ENCODE data around the gene CEP164. TPM values are rescaled to one million over a fixed set of nuclear protein-coding genes. Genes with fewer than 3 reads are reported as not detected.

CEP164 gene
- total RNA-seq (2014; rRNA removed; shearing (Covaris generic)), result 28.0 and 31.0 TPM in 2 replicates

DNA sequence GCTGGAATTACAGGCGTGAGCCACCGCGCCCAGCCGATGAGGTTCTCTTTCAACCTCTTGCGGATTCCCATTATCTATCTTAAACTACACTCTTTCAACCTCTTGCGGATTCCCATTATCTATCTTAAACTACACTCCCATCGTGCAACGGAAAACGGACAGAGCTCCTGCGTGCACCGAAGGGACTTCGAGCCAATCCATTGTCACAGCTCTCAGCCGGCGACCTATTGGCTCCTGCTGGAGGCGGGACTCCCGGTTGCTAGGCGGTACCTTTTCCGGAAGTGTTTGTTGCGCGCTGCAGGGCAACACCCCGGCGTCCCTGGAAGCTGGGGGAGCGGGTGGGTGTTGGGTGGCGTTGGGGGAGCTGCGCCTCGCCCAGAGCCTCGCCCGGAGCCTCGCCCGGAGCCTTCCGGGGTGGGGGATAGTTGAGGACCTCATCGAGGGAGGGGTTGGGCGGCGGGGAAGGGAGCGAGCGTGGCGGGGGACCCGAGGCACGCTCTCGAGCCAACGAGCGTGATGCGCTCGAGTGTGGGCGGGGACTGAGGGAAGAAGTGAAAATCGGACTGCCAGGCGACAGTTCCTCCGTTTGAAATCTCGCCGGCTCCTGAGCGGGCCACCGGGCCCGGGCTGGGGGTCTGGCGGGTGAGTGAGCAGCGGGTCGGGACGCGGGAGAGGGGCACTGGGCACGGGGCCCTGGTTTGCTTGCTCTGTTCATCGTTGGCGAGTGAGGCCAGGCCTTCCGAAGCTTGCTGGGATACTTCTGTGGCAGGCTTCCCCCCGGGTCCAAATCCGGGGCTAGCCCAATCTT, at the start of gene CEP164:
TSS of gene CEP164 (plus strand) at position 288 of the 808 bp plus-strand sequence. CDS start 10,733 bp downstream, outside the sequence.
- peak; percentile 96 for DNase-seq (ENCODE audit: low read depth)

DNA sequence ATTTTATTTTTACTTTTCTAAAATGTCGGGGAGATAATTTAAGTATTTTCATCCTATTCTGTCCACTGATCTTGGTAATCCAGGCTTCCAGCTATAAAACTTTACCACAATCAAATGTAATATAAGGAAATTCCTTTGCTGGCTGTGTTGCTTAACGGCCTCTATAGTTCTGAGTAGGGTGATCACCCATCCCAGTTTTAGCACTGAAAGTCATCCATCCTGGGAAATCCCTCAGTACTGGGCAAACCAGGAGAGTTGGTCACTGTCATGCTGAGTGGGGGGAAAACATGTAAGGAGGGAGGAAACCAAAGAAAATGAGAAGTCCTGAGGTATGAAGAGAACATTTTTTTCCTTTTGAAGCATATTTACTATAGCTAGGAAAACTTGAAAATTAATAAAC, 49.3 kb upstream of the CEP164 start:
- DNase-seq (ENCODE audit: low read depth), result no peak

DNA sequence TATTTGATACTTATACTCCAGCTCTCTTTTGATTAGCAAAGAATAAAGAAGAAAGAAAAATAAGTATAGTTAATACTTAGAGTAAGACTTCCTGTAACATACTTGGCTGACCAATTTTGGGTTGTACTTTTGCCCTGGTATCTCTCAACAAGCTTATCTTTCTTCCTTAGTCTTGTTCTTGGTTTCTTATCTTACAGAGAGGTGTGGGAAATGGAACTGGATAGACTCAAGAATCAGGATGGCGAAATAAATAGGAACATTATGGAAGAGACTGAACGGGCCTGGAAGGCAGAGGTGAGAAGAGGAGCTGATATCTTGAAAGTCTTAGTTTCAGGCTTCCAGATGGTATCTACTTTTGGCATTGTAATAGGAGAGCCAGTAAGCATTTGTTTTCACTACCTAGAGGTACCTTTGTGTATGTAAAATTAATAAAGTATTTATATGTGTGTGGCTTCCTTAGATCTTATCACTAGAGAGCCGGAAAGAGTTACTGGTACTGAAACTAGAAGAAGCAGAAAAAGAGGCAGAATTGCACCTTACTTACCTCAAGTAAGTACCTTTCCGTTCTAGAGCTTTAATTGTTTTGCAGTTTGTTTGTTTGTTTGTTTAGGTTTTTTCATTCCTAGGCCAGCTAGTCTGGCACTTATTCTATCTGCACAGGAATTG, 47.8 kb upstream of the CEP164 start:
- no peak for DNase-seq (ENCODE audit: low read depth)

- DNase-seq (ENCODE audit: low read depth), result peak; percentile 89
Measured at GRCh38 chr11:117281159-117281558, 46.5 kb upstream of the CEP164 start.

- DNase-seq (ENCODE audit: low read depth), result no peak
Measured at GRCh38 chr11:117281869-117282268, 45.8 kb upstream of the CEP164 start.

- DNase-seq (ENCODE audit: low read depth), result no peak
Measured at GRCh38 chr11:117282956-117283355, 44.7 kb upstream of the CEP164 start.

DNA sequence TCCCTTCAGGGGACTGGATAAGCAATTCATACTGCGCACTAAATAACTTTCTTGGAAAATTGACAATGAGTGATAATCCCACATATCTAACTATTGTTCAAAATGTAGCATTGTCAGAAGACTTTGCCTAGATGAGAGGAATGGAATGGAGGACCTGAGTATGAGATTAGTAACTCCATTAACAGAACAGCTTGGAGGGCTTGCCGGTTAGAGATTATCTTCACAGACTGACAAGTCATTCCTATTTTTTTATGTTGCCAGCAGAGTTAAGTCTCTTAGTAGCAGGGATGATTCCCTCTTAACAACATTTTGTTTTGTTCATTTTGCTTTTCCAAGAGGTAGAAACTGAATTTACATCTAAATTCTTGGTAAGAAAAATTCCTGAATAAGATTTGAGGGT, 43.6 kb upstream of the CEP164 start:
- DNase-seq (ENCODE audit: low read depth), result no peak

- DNase-seq (ENCODE audit: low read depth), result no peak
Measured at GRCh38 chr11:117286588-117286987, 41.1 kb upstream of the CEP164 start.

DNA sequence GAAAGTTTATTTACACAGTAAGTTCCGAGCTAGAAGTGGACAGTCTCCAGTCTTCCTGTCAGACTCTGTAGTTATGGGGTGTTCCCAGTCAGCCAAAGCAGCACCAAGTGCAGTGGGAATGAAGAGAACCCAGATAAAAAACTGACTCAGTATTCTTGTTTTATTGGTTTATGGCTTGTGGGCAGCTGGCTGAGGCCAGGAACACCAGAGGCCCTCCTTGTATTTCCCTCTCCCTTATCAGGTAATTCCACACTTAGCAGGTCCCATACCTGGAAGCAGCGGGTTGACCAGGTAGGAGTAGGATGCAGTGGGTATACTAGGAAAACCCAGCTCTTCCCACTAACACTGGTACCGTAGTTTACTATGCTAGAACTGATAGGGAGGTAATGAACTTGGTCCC, 40.0 kb upstream of the CEP164 start:
- no peak for DNase-seq (ENCODE audit: low read depth)

- DNase-seq (ENCODE audit: low read depth), result no peak
Measured at GRCh38 chr11:117289795-117290194, 37.9 kb upstream of the CEP164 start.

DNA sequence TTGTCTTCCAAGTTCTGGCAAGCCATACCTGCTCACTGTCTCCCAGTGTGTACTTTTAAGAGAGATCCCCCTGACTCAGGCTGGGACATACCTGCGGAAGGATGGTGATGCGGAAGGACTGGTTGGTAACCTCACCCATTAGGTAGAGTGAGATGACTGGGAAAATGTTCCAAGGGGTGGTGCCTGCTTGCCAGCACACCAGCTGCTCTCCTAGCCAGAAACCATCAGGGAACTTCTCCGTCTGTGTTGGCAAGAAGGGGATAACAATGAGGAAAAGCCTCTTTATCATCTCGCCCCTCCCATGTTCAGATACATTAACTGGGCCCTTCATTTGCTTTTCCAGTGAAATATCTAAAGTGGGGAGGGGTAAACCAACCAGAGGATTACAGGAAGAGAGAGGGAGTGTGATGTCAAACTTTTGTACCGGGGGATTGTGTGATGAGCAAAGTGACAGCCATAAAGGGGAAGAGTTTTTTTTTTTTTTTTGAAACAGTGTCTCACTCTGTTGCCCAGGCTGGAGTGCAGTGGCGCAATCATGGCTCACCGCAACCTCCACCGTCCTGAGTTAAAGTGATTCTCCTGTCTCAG, 36.8 kb upstream of the CEP164 start, which contains the start of gene BACE1-AS:
TSS of gene BACE1-AS (plus strand) at position 538 of the 588 bp plus-strand sequence.
- no peak for DNase-seq (ENCODE audit: low read depth)

DNA sequence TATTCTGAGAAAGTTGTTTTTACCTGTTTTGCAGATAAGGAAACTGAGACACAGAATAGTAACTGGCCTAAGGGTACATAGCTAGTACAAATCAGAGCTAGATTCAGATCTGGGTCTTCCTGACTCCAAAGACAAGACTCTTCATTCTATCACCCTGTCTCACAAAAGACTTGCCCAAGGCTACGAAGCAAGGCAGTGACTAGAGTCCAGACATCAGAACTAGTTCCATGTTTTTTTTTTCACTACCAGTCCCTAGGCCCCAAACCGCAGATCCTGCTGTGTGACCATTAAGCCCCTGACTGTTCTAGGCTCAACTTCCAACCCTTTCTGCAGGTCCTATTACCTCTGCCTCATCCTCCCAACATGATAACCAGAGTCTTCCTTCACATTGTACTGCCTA, 35.0 kb upstream of the CEP164 start:
- no peak for DNase-seq (ENCODE audit: low read depth)

DNA sequence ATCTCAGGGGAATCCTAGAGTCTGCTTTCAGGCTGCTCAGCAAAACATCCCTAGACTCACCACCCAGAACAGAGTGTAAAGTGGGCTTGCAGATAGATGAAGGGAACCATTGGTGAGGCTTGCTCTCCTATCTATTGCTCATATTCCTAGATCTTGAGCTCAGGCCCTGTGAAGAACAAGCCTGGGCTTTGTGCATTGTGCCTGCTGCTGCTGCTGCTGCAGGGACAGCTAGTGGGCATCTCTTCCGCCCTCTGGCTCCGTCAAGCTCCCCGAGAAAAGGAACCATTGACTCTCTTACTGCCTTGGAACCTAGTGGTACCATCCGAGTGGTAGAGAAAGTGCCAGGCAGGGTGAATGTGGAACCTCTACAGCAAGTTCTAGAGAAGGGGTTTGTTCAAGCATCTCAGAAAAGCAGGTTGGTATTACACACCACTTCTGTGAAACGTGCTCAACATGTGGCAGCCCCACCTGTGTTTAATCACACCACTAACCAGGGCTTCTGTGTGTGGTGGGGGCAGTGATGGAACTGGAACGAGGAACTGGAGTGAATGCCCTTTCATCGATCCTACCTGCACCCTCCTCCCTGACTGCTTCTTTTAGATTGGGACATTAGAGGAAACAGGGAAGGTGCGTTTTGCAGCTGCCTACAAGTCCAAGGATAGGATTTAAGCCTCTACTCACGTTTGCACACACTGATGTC, 32.1 kb upstream of the CEP164 start:
- no peak for DNase-seq (ENCODE audit: low read depth)

DNA sequence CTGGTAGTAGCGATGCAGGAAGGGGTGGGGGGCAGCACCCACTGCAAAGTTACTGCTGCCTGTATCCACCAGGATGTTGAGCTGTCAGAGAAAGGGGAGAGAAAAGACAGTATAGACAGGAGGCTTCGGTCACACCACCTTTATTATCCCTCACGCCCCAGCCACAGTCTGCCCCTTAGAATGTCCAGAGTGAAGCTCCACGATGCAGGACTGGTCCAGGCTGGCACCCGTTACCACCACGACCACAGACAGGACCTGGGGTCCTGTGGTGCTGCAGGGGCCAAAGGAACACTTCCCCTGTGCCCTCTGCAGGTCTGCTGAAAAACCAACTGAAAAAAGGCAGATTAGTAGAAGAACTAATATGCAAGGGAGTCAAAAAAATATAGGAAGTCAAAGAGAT, 30.8 kb upstream of the CEP164 start:
- DNase-seq (ENCODE audit: low read depth), result no peak

DNA sequence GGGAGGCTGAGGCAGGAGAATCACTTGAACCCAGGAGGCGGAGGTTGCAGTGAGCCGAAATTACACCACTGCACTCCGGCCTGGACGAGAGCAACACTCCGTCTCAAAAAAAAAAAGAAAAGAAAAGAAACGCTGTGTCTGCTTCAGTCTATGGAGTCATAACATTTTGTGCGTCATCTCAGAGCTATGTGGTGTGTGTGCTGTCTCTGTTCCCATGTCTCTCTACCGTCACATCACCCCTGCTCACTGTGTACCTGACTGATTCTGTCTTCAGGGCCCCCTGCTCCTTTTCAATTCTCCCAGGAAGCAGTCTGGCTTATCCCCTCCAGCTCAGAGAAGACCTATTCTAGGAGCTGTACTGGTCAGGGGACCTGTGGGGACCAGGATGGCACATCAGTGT, 29.5 kb upstream of the CEP164 start:
- no peak for DNase-seq (ENCODE audit: low read depth)

DNA sequence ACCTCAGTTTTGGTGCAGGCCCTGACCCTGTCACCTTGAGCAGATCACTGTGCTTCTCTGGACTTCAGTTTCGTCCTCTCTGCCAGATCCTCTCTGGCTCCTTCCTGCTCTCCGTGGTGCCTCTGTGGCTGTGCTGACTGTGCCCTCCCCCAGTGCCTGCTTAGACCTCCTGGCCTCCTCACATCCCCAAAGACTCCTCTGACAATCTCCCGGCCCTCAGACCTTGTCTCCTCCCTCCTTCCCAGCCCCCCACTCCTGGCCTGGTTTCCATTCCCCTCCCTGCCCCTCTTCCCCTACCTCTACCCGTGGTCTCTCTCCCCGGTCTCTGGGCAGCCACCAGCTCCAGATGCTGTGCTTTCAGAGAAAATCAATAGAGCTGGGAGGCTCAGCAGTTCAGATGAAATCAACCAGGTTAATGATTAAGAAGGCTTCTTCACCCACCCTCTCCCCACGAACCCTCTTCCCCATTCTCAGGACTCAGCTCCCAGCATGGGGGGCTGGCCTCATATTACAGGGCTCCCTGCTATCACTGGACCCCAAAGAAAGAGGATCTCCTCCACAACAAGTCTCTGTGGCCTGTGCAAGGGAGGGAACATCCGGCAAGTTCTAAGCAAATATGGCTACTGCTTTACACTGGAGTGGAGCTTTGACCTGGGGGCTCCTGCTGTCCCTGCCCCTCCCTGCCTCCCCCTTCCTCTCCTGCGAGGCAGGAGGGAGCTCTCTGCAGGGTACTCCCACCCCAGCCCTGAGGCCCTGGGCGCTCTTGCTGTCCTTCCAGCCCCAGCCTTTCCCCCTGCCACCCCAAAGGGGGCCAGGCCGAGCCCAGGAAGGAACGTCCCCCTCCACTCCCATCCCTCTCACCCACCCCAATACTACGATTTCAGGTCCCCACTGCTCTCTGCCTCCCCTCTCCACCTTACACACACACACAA, 28.0 kb upstream of the CEP164 start:
- no peak for DNase-seq (ENCODE audit: low read depth)

DNA sequence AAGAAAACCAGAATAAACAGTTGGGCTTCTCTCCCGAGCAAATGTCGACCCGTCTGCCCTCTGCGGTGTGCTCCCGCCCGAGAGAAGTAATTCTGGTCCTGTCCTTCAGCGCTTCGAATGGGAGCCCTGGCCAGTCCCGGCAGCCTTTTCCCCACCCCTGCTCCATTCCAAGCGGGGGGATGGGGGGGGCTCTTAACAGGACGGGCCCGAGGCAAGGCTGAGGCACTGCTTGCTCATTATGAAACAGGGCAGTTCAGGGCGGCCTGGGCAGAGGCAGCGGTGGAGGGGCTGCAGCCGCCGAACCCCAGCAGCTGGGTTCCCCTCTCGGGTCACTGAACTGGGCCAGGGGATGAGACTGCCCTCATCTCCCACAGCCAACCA, 27.4 kb upstream of the CEP164 start:
- no peak for DNase-seq (ENCODE audit: low read depth)

- DNase-seq (ENCODE audit: low read depth), result no peak
Measured at GRCh38 chr11:117300773-117301172, 26.9 kb upstream of the CEP164 start.

- no peak for DNase-seq (ENCODE audit: low read depth)
Measured at GRCh38 chr11:117302228-117302627, 25.4 kb upstream of the CEP164 start.

GRCh38 chr11:117303101-117303500, 24.6 kb upstream of the CEP164 start:
- DNase-seq (ENCODE audit: low read depth), result no peak
